Measurements from ENCODE around the gene YES1.
"Not testable (repeated sequence)": the region's sequence is repeated elsewhere in the genome, so short reads cannot be mapped to it uniquely, and the experiment has no call there.

Gene YES1

GRCh38 chr18:785242-785641, 26.8 kb downstream of the YES1 start:
- H3K4me3 ChIP-seq (ENCODE audit: low read depth, low read length): no peak overlapping the region

GRCh38 chr18:784470-785172, 27.4 kb downstream of the YES1 start:
- H3K4me3 ChIP-seq (ENCODE audit: low read depth, low read length): no peak overlapping the region

- H3K4me3 ChIP-seq (ENCODE audit: low read depth, low read length): no peak overlapping the region
These were observed 33.7 kb downstream of the YES1 start for GRCh38 chr18:778194-778927.

- H3K4me3 ChIP-seq (ENCODE audit: low read depth, low read length): no peak overlapping the region
These were observed 35.0 kb downstream of the YES1 start for GRCh38 chr18:777021-777420.

GRCh38 chr18:776044-776443, 36.0 kb downstream of the YES1 start:
- H3K4me3 ChIP-seq (ENCODE audit: low read depth, low read length): not testable (repeated sequence)

GRCh38 chr18:774811-775210, 37.2 kb downstream of the YES1 start:
- H3K4me3 ChIP-seq (ENCODE audit: low read depth, low read length): no peak overlapping the region

- no peak overlapping the region for H3K4me3 ChIP-seq (ENCODE audit: low read depth, low read length)
These were observed 37.9 kb downstream of the YES1 start for GRCh38 chr18:773980-774624.

- H3K4me3 ChIP-seq (ENCODE audit: low read depth, low read length): no peak overlapping the region
These were observed 41.5 kb downstream of the YES1 start for GRCh38 chr18:770583-770961.

- H3K4me3 ChIP-seq (ENCODE audit: low read depth, low read length): no peak overlapping the region
These were observed 44.1 kb downstream of the YES1 start for GRCh38 chr18:767961-768360.

GRCh38 chr18:767084-767882, 44.8 kb downstream of the YES1 start:
- H3K4me3 ChIP-seq (ENCODE audit: low read depth, low read length): no peak overlapping the region

- H3K4me3 ChIP-seq (ENCODE audit: low read depth, low read length): no peak overlapping the region
These were observed 45.5 kb downstream of the YES1 start for GRCh38 chr18:766550-766860.

GRCh38 chr18:765764-766549, 46.1 kb downstream of the YES1 start:
- no peak overlapping the region for H3K4me3 ChIP-seq (ENCODE audit: low read depth, low read length)

- H3K4me3 ChIP-seq (ENCODE audit: low read depth, low read length): not testable (repeated sequence)
These were observed 52.2 kb downstream of the YES1 start for GRCh38 chr18:759864-760263.

- H3K4me3 ChIP-seq (ENCODE audit: low read depth, low read length): no peak overlapping the region
These were observed 56.5 kb downstream of the YES1 start for GRCh38 chr18:755506-755905.

- no peak overlapping the region for H3K4me3 ChIP-seq (ENCODE audit: low read depth, low read length)
These were observed 57.4 kb downstream of the YES1 start for GRCh38 chr18:754656-755055.

- no peak overlapping the region for H3K4me3 ChIP-seq (ENCODE audit: low read depth, low read length)
These were observed 61.6 kb downstream of the YES1 start for GRCh38 chr18:750456-750855.

- H3K4me3 ChIP-seq (ENCODE audit: low read depth, low read length): no peak overlapping the region
These were observed 67.0 kb downstream of the YES1 start for GRCh38 chr18:744832-745597.

- H3K4me3 ChIP-seq (ENCODE audit: low read depth, low read length): no peak overlapping the region
These were observed 70.0 kb downstream of the YES1 start for GRCh38 chr18:741931-742512.

- no peak overlapping the region for H3K4me3 ChIP-seq (ENCODE audit: low read depth, low read length)
These were observed 79.7 kb downstream of the YES1 start for GRCh38 chr18:732371-732770.

- no peak overlapping the region for H3K4me3 ChIP-seq (ENCODE audit: low read depth, low read length)
These were observed 80.9 kb downstream of the YES1 start for GRCh38 chr18:731185-731584.
